Prostate gland (tissue), 2 donors: ENCODE results near the gene ITPKB. TPM values are rescaled to one million over a fixed set of nuclear protein-coding genes. Genes with fewer than 3 reads are reported as not detected.

Experiments used
- DNase-seq: peaks from one replicate; pipeline ENCODE4 v3.0.0-alpha.2; 2019; ENCODE audit warnings: low spot score
- H3K27ac ChIP-seq, 2 donors: fragments of 200-600 bp; sonication (generic); 2 replicates each; pipeline ENCODE4 v1.5.1; 2017 to 2019
- H3K27me3 ChIP-seq: fragments of 200-600 bp; sonication (generic); replicated peaks from 2 replicates; pipeline ENCODE4 v1.5.1; 2019; ENCODE audit not compliant: insufficient read depth
- H3K36me3 ChIP-seq, 2 donors: fragments of 200-600 bp; sonication (generic); 1 replicate in 1 of 2; 2 replicates in 1 of 2; pipeline versions ENCODE4 v1.5.1 to v1.8.1; 2017 to 2019
- H3K4me1 ChIP-seq: fragments of 200-600 bp; sonication (generic); replicated peaks from 2 replicates; pipeline ENCODE4 v1.5.1; 2019
- H3K4me3 ChIP-seq, 2 donors: fragments of 200-600 bp; sonication (generic); 2 replicates each; pipeline ENCODE4 v1.5.1; 2017 to 2019
- H3K9me3 ChIP-seq: fragments of 200-600 bp; sonication (generic); 2 replicates; pipeline ENCODE4 v1.5.1; 2017
- CTCF ChIP-seq, 4 experiments: fragments of 200-600 bp in 2 of 4; fragments of 450-650 bp in 2 of 4; sonication (generic) in 2 of 4; IDR thresholded peaks; 1 replicate in 3 of 4; 2 replicates in 1 of 4; pipeline ENCODE4 v1.5.1; 2016 to 2019; ENCODE audit warnings: antibody characterized with exemption in 4 of 4, mild to moderate bottlenecking in 2 of 4, moderate library complexity in 2 of 4
- POLR2A ChIP-seq: fragments of 450-650 bp; IDR thresholded peaks from one replicate; pipeline ENCODE4 v1.6.1; 2016; ENCODE audit warnings: antibody characterized with exemption, mild to moderate bottlenecking
- POLR2AphosphoS5 ChIP-seq: sonication (generic); formaldehyde crosslinking; IDR thresholded peaks from one replicate; pipeline ENCODE4 v1.6.1; 2017; ENCODE audit warnings: antibody characterized with exemption
- WGBS: methylation state at CpG from one replicate; pipeline ENCODE4 v1.1.5; 2018; 5-methylcytosine and 5-hydroxymethylcytosine counted together
- intact Hi-C: fragments of 100-400 bp; cut with DNase I; formaldehyde crosslinking; loops from one replicate; pipeline ENCODE4 v1.14.2; 2022
- small RNA-seq, 2 donors: library from RNA; depleted of rRNA; stranded (forward); fragments of <200 nt; gene quantifications; one replicate each; pipeline ENCODE3, GENCODE V24; 2016
- total RNA-seq, 2 donors: library from RNA; depleted of rRNA; stranded (reverse); fragments of >200 nt; gene quantifications; one replicate each; pipeline ENCODE4 v1.1.0, GENCODE V29; 2016

Gene ITPKB
- total RNA-seq, 2 donors from 2014 or later = 47.5 to 49.2 TPM

GRCh38 chr1:226586650-226587422, 152.2 kb downstream of the ITPKB start:
- TF ChIP-seq POLR2AphosphoS5 = no peak
- no peak for TF ChIP-seq CTCF (IDR thresholded peaks at IDR 0.05)
- Histone ChIP-seq H3K27me3 (no peaks in the 10 kb centered on the region), H3K4me3 (no peak overlapping the region), H3K27ac (no peak overlapping the region), H3K4me1 (no peaks in the 10 kb centered on the region), H3K9me3 (no peaks in the 10 kb centered on the region), H3K36me3 (no peaks in the 10 kb centered on the region)
- WGBS = 86% methylated on average over 16 of the region's 16 CpGs
- no peak for DNase-seq
- intact Hi-C loops = no loop called here

- intact Hi-C loops = no loop called here
- 97% methylated on average over 6 of the region's 7 CpGs for WGBS
- no peaks in the 10 kb centered on the region for H3K9me3 ChIP-seq
- no peak overlapping the region for H3K27ac ChIP-seq
- H3K27me3 ChIP-seq = no peaks in the 10 kb centered on the region
- no peaks in the 10 kb centered on the region for H3K4me1 ChIP-seq
- no peaks in the 10 kb centered on the region for H3K36me3 ChIP-seq
- TF ChIP-seq POLR2AphosphoS5 (no peak), CTCF (IDR thresholded peaks at IDR 0.05) (no peak), POLR2A (no peak)
- DNase-seq = no peak
- no peak overlapping the region for H3K4me3 ChIP-seq
Measured at GRCh38 chr1:226586116-226586515, 153.0 kb downstream of the ITPKB start.

DNA sequence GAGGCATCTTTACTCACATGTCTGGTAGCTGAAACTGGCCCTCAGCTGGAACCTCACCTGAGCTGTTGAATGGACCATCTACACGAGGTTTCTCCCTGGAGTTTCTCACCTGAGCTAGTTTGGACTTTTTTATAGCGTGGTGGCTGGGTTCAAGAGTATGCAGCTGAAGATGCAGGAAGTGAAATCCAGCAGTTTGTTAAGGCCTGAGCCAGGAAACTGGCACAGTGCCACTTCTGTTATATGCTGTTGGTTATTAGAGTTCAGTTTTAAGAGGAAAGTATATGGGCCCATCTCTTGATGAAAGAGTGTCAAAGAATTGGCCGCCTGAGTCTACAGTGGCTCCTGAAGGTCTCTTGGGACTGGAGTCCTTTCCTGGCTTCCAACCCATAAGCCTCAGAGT, 154.9 kb downstream of the ITPKB start:
- no peak overlapping the region for H3K27ac ChIP-seq
- DNase-seq = no peak
- TF ChIP-seq POLR2AphosphoS5 (no peak), POLR2A (no peak), CTCF (IDR thresholded peaks at IDR 0.05) (no peak)
- no peaks in the 10 kb centered on the region for H3K9me3 ChIP-seq
- 91% methylated on average over 3 of the region's 3 CpGs for WGBS
- no peak overlapping the region for H3K4me3 ChIP-seq
- no peaks in the 10 kb centered on the region for H3K4me1 ChIP-seq
- intact Hi-C loops = no loop called here
- H3K27me3 ChIP-seq = no peaks in the 10 kb centered on the region
- no peaks in the 10 kb centered on the region for H3K36me3 ChIP-seq

DNA sequence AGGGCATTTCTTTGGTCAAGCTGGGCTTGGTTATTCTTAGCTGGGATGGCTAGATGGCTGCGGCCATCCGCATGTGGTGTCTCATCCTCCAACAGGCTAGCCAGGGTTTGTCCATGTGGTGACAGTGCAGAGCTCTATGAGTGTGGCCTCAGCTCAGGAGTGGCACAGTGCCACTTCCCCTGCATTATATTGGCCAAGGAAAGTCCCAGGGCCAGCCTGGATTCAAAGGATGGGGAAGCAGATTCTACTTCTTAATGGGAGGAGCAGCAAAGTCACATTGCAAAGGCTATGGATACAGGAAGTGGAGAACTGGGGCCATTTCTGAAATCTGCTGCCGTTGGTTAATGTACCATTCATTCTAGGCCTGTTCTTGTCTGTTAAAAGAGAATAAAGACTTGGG, 156.1 kb downstream of the ITPKB start:
- no peaks in the 10 kb centered on the region for H3K27me3 ChIP-seq
- 93% methylated on average over 3 of the region's 3 CpGs for WGBS
- TF ChIP-seq POLR2A (no peak), CTCF (IDR thresholded peaks at IDR 0.05) (no peak), POLR2AphosphoS5 (no peak)
- H3K4me3 ChIP-seq = no peak overlapping the region
- no peak for DNase-seq
- intact Hi-C loops = no loop called here
- H3K36me3 ChIP-seq = no peaks in the 10 kb centered on the region
- H3K4me1 ChIP-seq = no peaks in the 10 kb centered on the region
- no peaks in the 10 kb centered on the region for H3K9me3 ChIP-seq
- no peak overlapping the region for H3K27ac ChIP-seq

Small RNAs within 50 kb of the gene (small RNA-seq; reads per million reads assigned to genes)
- 0 reads per million in 2 donors for gene RPS27P5

Other genes starting within 250 kb of the ITPKB start
- 1 to 10 TPM; 1.9 to 4.3 TPM for gene STUM, start 190.5 kb downstream of the ITPKB start, total RNA-seq
- gene PSEN2, start 131.3 kb upstream of the ITPKB start, total RNA-seq = 10 to 100 TPM; 45.3 to 78.3 TPM
- gene COQ8A, start 201.0 kb upstream of the ITPKB start, total RNA-seq = 10 to 100 TPM; 61.8 to 66.1 TPM